ENCODE results near the gene SLC6A9. TPM values are rescaled to one million over a fixed set of nuclear protein-coding genes. Genes with fewer than 3 reads are reported as not detected.

The SLC6A9 gene
- total RNA-seq, 1 experiment from 2014 or later = 12.8 TPM

GRCh38 chr1:44002606-44003157 is 28.6 kb downstream of the SLC6A9 start:
- Histone ChIP-seq H4K20me1 (ENCODE audit: insufficient read depth) (no peaks in the 10 kb centered on the region), H2AFZ (ENCODE audit: low read depth, low read length, poor library complexity, severe bottlenecking) (no peak overlapping the region), H3K9me2 (ENCODE audit: insufficient read depth) (no peaks in the 10 kb centered on the region), H3K9me3 (ENCODE audit: control insufficient read depth in 1 of 2, insufficient read depth in 1 of 2, low read depth in 1 of 2, low read length in 2 of 2) (no peaks in the 10 kb centered on the region), H3K79me2 (ENCODE audit: insufficient read depth, low read length) (no peaks in the 10 kb centered on the region), H3K9ac (ENCODE audit: low read length) (no peak overlapping the region), H3K27ac (ENCODE audit: low read depth, low read length) (no peak overlapping the region), H3K4me1 (ENCODE audit: control insufficient read depth in 1 of 2, insufficient read depth in 2 of 2, low read length in 2 of 2) (peaks cover 0 to 4% of the 10 kb centered on the region in 2 experiments; a peak in 2 of 4 replicates), H3K27me3 (ENCODE audit: insufficient read depth, low read length) (no peaks in the 10 kb centered on the region), H3K4me3 (replicated peaks in 1 of 2; ENCODE audit: low read depth in 1 of 2, low read length in 2 of 2) (no peak overlapping the region), H3K4me2 (ENCODE audit: low read length) (no peak overlapping the region), H3K36me3 (ENCODE audit: control insufficient read depth in 1 of 2, insufficient read depth in 2 of 2, low read length in 2 of 2) (no peaks in the 10 kb centered on the region)
- intact Hi-C loops (cut with micrococcal nuclease) = no loop called here
- ChIA-PET CTCF (no interaction called here), POLR2A (no interaction called here), RAD21 (ENCODE audit: low non-redundant PET in 1 of 2, low total read pairs in 2 of 2, uncharacterized antibody in 2 of 2, unreplicated experiment in 2 of 2) (no interaction called here)
- no peak for ATAC-seq
- BruUV-seq (replicated peaks) = no TSS peak
- TF ChIP-seq CTCF (IDR thresholded peaks at IDR 0.05 in 2 of 3, conservative IDR thresholded peaks at IDR 0.05 in 1 of 3; ENCODE audit: borderline replicate concordance in 1 of 3, insufficient read depth in 1 of 3, low read depth in 2 of 3, low read length in 2 of 3) (peak in 2 of 3 experiments; percentile 39 to 47; a peak in 4 of 6 replicates), REST (IDR thresholded peaks at IDR 0.05; ENCODE audit: low read depth) (no peak), CBX3 (IDR thresholded peaks at IDR 0.05; ENCODE audit: low read depth) (no peak)
- DNase-seq (ENCODE audit: low read depth, low spot score) = no peak

Data from HCT116 (cell line).